ENCODE measurements around the gene CACNA1B.
"Not testable (repeated sequence)": the region's sequence is repeated elsewhere in the genome, so short reads cannot be mapped to it uniquely, and the experiment has no call there.

CACNA1B gene

DNA sequence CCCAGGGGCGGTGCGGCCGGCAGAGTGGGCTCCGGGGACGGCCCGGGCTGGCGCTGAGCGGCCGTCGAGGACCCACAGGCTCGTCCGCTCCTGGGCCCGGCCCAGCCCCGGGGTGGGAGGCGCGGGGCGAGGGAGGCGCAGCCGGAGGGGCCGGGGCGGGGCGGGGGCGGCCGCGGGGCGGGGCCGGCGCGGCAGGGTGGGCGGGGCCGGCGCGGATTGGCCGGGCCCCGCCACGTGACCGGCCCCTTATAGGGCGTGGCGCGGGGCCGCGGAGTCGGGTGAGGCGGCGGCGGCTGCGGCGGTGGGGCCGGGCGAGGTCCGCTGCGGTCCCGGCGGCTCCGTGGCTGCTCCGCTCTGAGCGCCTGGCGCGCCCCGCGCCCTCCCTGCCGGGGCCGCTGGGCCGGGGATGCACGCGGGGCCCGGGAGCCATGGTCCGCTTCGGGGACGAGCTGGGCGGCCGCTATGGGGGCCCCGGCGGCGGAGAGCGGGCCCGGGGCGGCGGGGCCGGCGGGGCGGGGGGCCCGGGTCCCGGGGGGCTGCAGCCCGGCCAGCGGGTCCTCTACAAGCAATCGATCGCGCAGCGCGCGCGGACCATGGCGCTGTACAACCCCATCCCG lies at the start of gene CACNA1B:
CACNA1B (plus strand) TSS at position 277 of the 617 bp plus-strand sequence; CDS start at position 429, 152 bp downstream.
- DNase-seq (ENCODE audit: low read depth, low spot score), result not testable (repeated sequence)

DNA sequence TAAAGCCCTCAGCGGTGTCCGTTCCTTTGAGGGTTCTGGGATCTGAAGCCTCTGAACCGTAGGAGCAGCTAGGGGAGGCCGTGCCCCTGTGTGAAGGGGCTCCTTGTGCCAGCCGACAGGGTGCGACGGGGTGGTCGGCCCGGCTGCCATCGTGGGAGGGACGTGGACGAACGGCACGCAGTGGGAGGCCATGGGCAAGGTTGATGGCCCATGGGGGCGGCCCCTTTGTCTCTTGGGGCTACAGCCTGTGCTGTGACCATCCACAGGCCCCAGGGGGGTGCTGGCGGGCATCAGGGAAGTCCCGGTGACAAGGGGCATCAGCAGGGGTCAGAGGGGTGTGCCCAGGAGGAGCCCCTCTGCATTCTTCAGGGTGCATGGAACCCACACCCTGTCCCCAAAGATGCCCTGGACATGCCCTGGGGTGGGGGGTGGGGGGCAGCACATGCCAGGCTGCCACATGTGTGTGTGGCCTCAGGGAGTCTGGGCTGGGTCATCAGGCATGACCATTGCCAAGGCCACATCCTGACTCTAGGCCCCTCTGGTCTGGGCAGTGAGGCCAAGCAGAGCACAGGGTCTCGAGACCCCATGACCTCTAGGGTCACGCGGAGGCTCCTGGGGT lies 49.6 kb upstream of the CACNA1B start:
- DNase-seq (ENCODE audit: low read depth, low spot score), result no peak

DNA sequence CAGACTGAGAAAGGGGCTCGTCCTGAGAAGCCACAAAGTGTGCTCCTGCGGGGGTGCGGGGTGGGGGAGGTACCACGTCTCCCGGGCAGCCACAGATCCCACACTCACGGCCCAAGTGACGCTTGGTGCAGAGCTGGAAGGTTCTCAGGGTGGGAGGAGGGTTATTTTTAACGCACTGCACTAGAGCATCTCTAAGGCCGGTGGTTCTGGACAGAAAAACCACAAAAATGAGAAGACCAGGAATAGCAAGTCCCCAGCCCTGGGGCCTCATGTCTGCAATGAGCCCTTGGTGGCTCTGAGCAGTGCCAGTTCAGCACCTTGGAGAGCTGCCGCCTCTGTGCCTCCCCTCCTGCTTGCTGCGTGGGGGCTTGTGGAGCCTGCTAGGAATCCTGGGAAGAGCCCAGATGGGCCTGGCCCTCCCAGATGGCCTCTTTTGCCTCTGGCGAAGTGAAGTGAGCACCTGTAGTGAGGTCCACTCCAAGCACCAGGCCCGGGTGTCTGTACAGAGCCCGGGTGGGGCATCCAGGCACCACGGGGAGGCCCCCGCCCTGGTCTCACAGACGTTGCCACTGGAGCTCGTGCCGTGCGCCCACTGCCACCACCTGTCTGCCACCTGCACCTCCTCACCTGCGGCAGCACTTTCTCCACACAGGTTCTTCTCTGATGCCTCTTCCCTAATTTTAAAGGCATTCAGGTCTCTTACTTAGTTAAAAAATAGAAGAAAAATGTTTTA lies 48.9 kb upstream of the CACNA1B start:
- DNase-seq (ENCODE audit: low read depth, low spot score), result no peak

DNA sequence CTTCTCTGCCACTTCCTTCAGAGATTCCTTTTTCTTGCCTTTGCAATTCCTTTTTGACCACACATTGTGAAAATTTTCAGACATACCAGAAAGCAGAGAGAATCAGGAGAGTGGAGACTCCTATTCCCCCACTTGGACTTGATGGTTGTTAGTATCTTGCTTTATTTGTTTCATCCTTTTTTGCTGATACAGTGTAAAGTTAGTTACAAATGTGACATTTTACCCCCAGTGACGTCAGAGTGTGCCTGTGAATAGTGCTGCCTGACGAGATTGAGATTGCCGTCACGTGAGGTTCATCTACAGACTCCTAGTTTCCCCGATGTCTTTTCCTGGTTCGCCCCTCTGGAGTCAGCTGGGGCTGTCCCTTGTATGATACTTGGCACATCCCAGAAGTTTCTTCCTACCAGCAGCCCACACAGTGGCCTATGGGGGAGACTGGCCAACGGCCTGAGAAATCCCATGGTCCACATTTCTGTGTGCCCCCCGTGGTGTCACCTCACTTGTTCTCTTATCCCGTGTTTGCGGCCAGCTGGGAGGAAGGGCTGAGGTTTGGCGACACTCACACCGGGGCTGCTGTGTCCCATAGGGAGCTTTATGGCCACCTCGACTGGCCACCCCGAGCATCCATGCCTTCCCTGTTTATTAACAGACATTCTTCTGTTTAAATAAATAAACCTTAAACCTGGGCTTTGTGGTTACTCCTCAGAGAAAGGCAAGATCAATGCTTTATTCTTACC lies 48.2 kb upstream of the CACNA1B start:
- DNase-seq (ENCODE audit: low read depth, low spot score), result no peak

DNA sequence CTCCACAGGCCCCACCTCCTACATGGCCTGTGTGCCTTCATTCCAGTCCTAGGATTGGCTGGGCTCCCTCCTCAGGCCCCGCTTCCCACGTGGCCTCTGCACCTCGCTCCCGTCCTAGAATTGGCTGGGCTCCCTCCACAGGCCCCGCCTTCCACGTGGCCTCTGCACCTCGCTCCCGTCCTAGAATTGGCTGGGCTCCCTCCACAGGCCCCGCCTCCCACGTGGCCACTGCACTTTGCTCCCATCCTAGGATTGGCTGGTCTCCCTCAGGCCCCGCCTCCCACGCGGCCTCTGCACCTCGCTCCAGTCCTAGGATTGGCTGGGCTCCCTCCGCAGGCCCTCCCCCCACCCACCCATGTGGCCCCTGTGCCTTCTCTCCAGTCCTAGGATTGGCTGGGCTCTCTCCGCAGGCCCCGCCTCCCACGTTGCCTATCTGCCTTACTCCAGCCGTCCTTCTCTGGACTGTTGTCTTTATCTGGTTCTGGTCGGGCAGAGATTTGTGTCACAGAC lies 45.3 kb upstream of the CACNA1B start:
- DNase-seq (ENCODE audit: low read depth, low spot score), result no peak

DNA sequence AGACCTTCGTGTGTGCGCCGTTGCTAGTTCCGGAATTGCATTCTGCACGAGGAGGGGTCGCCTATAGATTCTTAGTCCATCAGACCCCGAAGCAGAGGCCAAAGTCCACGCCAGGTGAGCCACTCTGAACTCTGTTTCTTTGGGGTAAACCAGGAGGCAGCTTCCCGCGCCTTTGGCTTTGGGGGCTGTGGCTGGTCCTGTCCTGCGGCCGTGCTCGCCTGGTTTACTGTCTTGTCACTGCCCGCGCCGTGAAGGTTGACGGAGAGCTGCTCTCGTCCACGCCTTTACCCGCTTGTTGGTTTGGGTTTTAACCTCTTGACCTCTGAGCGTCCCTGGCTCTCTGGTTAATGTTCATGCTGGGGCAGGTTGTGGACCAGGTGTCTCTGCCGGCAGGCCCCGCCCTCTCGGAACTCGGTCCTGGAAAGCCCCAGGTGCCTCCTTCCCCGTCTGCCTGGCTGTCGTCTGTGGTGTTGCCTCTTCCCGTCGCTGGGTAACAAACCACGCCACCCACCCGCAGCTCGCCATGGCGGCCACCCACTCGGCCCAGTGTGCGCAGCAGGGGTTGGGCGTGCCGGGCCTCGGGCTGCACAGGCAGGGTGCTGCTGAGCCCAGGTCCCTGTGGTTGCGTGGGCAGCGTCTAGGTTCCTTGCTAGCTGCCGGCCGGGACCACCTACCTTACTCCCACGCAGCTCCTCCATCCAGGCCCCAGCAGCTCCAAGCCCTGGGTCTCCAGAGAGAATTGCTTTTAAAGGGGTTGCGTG lies 44.6 kb upstream of the CACNA1B start:
- no peak for DNase-seq (ENCODE audit: low read depth, low spot score)

DNA sequence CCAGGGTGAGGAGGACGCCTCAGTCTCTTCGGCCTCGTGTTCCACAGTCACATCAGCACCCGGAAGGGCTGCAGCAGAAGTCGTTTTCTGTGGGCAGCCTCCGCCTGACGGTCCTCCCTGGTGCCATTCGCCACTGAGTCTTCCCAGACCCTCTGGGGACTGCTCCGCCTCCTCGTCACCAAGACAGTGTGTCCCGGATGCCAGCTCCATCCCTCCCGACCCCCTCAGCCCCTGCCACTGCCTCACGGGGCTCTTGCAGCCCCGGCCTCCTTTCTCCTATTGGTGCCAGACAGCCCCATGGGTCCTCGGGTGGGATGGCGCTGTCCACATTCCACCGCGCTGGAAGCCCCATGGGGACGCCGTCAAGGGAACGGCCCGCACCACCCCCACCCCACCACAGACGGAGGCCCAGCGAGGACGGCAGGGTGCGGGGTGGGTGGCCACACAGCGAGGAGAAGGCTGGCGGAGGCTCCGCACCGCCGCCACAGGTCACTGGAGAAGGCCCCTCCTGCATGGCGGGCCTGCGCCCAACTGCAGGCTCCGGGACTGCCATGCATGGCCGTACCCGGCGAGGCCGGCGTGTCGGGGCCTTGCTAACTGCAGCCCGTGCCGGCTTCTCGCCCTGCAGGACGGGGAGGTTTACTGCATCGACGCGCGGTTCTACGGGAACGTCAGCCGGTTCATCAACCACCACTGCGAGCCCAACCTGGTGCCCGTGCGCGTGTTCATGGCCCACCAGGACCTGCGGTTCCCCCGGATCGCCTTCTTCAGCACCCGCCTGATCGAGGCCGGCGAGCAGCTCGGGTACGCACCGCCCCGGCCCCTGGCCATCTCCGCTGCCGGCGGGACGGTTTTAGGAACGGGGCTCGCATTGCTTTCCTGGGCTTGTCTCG lies 43.6 kb upstream of the CACNA1B start:
- DNase-seq (ENCODE audit: low read depth, low spot score), result no peak

DNA sequence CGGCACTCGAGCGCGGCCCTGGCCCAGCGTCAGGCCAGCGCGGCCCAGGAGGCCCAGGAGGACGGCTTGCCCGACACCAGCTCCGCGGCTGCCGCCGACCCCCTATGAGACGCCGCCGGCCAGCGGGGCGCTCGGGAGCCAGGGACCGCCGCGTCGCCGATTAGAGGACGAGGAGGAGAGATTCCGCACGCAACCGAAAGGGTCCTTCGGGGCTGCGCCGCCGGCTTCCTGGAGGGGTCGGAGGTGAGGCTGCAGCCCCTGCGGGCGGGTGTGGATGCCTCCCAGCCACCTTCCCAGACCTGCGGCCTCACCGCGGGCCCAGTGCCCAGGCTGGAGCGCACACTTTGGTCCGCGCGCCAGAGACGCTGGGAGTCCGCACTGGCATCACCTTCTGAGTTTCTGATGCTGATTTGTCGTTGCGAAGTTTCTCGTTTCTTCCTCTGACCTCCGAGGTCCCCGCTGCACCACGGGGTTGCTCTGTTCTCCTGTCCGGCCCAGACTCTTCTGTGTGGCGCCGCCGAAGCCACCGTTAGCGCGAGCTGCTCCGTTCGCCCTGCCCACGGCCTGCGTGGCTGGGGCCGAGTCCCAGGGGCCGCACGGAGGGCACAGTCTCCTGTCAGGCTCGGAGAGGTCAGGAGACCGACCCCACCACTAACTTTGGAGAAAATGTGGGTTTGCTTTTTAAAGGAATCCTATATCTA lies 42.6 kb upstream of the CACNA1B start:
- DNase-seq (ENCODE audit: low read depth, low spot score), result no peak

DNA sequence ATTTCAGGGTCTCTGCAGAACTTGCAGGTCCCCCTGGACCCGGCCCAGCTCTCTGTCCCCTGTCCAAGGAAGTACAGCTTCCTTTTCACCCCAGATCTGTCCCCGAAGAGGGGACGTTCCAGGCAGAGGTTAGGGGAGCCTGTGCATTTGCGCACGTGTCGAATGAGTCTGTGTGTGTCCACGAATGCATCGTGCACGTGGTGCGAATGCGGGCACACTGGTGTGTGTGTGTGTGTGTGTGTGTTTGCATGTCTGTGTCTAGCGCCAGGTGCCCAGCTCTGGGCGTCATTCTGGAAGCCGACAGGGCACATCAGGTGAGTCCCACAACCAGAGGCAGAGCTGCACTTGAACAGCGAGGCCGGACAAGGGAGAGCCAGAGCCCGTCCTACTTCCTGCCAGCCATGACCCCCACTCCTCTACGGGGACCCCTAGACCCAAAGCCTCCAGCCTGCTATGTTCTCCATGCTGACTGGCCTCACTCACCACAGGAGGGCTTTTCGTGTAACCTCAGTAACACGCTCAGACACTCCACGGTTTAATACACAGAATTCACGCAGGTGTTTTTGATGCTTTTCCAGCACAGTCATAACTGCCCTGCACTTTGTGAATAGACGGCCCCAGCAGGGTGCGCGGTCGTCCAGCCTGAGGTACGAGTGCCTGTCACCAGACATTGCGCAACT lies 41.3 kb upstream of the CACNA1B start:
- DNase-seq (ENCODE audit: low read depth, low spot score), result no peak

DNA sequence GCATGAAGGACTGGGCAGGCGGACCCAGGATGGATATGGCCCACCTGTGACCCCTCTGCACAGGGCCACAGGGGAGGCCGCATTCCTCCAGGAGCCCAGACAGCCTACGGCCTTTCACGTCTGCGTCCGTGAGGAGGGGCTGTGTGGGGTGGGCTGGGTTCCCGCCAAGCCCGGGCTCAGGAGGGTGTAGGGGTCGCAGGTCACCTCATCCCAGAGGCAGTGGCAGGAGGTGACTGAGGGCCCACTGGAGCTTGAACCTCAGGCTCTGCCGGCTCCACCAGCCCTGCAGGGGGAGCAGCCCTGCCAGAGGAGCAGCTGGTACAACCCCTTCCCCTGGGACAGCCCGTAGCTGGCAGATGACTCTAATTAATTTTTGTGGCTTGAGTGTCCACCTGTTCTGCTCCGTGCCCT lies 40.7 kb upstream of the CACNA1B start:
- no peak for DNase-seq (ENCODE audit: low read depth, low spot score)

DNA sequence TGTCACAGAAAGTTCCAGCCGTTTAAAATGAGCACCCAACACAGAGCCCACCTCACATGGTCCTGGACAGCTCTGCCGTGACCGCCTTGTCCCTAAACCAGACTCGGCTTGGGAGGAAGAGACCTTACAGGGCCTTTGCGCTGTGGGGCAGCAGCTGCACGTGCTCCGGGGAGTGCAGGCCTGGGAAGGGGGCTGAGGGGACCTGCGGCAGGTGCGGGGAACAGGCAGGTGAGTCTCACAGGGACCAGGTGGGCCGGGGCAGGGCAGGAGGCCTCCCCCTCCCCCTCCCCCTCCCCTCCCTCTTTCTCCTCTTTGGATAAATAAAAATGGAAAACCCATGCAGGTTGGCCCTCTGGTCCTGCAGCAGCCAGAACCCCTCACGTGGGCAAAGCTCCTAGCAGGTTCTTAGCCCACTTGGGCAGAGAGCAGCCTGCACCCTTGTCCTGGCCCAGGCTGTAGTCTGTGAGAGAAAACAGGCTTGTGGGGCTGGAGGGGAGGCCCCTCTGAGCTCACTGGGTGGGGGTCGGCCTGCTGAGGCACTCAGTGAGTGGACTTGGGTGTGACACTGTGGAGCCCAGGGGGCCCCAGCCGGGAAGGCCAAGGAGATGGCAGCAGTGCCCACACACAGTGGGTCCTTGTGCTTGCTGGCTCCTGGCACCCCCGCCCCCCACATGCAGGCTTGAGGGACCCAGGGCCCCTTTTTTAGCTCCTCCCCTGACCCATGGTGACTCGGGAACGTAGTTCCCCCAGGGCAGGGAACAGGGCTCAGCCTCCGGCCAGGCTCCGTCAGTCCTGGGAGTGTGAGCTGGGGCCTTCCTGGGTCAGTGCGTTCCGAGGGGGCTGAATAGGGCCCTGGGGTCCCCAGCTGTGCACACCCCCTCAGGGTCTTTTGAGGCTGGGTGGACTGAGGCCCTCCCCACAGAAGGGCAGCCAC lies 40.0 kb upstream of the CACNA1B start:
- no peak for DNase-seq (ENCODE audit: low read depth, low spot score)

DNA sequence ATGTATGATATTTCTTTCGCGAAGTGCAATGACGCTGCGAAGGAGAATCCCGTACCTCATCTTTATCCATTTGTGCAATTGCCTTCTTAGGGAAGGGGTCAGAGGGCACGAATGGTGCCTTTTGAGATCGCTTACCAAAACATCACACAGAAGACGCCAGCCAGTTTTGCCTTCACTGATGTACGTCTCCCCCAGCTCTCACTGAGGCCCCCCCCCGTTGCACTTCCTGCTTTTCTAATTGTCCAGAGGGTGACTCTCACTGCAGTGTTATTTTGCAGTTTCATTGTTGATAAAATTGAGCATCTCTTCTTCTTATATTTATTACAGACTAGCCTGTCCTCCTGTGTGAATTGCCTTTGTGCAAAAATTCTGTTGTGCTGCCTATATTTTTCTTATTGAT lies 39.0 kb upstream of the CACNA1B start:
- DNase-seq (ENCODE audit: low read depth, low spot score), result no peak

DNA sequence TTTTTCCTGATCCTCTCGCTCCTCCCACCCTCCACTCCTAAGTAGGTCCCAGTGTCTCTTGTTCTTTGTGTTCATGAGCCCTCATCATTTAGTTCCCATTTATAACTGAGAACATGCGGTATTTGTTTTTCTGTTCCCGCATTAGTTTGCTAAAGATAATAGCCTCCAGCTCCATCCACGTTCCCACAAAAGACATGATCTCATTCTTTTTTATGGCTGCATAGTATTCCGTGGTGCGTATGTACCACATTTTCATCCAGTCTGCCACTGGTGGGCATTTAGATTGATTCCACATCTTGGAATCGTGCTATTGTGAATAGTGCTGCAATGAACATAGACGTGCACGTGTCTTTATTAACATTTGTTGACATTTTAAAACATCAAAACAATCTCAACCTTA lies 34.2 kb upstream of the CACNA1B start:
- DNase-seq (ENCODE audit: low read depth, low spot score), result no peak

DNA sequence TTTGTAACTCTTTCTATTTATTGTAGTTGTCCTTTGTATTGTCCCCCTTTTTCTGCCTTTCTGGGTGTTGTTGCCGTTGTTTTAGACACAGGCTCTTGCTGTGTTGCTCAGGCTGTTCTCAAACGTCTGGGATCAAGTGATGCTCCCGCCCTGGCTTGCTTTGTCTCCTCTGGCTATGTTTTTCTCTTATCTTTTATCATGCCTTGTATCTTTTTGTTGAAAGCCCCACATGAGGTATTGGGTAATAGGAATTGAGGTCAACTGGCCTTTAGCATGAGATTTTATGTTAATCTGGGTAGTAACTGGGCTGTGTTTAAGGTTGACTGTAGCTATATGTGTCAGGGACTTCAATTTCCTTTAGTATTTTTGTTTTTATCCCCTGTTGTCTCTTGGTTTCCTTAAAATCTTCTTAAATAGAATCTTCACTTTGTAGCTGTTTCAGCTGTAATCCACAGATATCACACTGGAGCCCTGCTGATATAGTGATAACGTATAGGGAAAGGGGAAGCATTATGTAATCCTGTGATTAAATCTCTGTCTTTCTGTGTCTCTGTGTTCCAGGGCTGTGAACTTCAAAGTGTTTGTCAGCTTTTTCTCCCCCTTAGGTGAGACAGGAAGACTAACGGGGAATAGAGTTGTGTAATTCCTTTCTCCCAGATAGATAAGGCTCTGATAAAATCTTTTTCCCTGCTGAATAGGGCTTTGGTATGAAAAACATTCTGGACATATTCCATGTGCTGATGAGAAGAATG lies 25.9 kb upstream of the CACNA1B start:
- no peak for DNase-seq (ENCODE audit: low read depth, low spot score)

DNA sequence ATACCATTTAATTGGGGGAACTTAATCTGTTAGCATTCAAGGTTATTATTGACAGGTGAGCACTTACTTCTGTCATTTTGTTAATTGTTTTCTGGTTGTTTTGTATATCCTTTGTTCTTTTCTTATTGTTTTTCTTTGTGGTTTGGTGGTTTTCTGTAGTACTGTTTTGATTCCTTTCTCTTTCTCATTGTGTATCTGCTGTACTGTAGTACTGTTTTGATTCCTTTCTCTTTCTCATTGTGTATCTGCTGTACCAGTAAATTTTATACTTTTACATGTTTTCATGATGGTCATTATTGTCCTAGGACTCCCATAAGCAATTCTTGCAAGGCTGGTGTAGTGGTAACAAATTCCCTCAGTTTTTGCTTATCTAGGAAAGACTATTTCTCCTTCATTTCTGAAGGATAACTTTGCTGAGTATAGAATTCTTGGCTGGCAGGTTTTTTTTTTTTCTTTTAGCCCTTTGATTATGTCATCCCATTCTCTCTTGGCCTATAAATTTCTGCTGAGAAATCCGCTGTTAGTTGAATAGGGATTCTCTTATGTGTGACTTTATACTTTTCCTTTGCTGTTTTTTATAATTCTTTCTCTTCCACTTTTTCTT lies 24.1 kb upstream of the CACNA1B start:
- no peak for DNase-seq (ENCODE audit: low read depth, low spot score)

DNA sequence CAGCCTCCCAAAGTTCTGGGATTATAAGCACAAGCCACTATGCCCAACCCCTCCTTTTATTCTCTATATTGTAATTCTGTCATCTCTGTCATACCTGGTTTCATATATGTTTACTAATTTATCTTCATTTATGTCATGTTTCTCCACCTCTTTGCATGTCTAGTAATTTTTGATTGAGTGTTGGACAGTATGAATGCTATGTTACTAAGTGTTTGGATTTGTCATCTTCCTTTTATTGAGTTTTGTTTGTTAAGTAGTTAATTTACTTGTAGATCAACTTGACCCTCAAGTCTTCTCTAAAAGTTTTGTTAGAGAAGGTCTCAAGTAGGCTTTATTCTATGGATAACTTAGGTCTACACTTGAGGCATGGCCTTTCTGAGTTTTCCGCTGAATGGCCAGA lies 17.2 kb upstream of the CACNA1B start:
- DNase-seq (ENCODE audit: low read depth, low spot score), result no peak

DNA sequence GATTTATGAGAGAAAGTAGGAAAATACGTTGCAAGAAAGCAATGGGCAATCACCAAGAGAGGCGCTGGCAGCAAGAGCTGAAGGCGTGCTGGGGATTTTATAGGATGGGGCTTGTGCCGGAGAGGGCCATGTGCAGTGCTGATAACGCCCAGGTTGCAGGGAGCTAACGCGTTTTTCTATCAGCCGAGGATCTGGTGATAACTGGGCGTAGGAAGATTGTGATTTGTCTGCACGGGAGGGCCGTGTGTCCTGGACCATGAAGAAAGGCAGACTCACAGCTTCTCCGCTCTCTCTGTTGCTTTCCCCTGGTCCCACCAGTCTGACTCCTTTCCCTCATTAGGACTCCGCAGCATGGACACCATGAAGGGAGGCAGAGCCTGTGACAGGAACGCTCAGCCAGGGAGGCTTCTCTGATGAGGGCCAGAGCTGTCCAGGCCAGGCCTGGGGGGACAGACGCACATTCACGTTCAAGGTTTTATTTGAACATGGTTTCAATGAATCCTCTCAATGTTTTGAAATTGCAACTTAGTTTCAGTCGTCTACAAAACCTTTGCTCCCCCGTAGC lies 11.9 kb upstream of the CACNA1B start:
- DNase-seq (ENCODE audit: low read depth, low spot score), result no peak

Data from brain pericyte (primary cell).